Activated T-helper 1 cell treated with Interleukin-2 at 50 U/mL for 16 hours (primary cell): Measurements from ENCODE around the gene MAST4.

ENCODE experiments used
- DNase-seq: peaks from one replicate; pipeline ENCODE4 v3.0.0-alpha.2; 2020; ENCODE audit warnings: low read depth

The MAST4 gene

GRCh38 chr5:66876266-66876807 lies 280.1 kb downstream of the MAST4 start:
- DNase-seq, result no peak

- DNase-seq, result no peak
These were observed 281.6 kb downstream of the MAST4 start for GRCh38 chr5:66877843-66878242.

- DNase-seq, result no peak
These were observed 284.2 kb downstream of the MAST4 start for GRCh38 chr5:66880401-66880800.

GRCh38 chr5:66881480-66882161 lies 285.4 kb downstream of the MAST4 start:
- no peak for DNase-seq

GRCh38 chr5:66882606-66883227 lies 286.5 kb downstream of the MAST4 start:
- no peak for DNase-seq

- no peak for DNase-seq
These were observed 288.5 kb downstream of the MAST4 start for GRCh38 chr5:66884564-66885243.

- DNase-seq, result no peak
These were observed 290.7 kb downstream of the MAST4 start for GRCh38 chr5:66886941-66887340.

GRCh38 chr5:66888613-66889012 lies 292.4 kb downstream of the MAST4 start:
- no peak for DNase-seq

- no peak for DNase-seq
These were observed 292.9 kb downstream of the MAST4 start for GRCh38 chr5:66889056-66889455.

- DNase-seq, result no peak
These were observed 293.3 kb downstream of the MAST4 start for GRCh38 chr5:66889524-66889923.

GRCh38 chr5:66891184-66891925 lies 295.2 kb downstream of the MAST4 start:
- no peak for DNase-seq

GRCh38 chr5:66892716-66893115 lies 296.5 kb downstream of the MAST4 start:
- no peak for DNase-seq

- DNase-seq, result no peak
These were observed 298.5 kb downstream of the MAST4 start for GRCh38 chr5:66894480-66895240.

GRCh38 chr5:66896171-66896570 lies 300.0 kb downstream of the MAST4 start:
- no peak for DNase-seq

- no peak for DNase-seq
These were observed 301.2 kb downstream of the MAST4 start for GRCh38 chr5:66897356-66897755.

GRCh38 chr5:66898241-66898995 lies 302.2 kb downstream of the MAST4 start:
- DNase-seq, result no peak

GRCh38 chr5:66903218-66903617 lies 307.0 kb downstream of the MAST4 start:
- DNase-seq, result no peak

GRCh38 chr5:66903709-66904108 lies 307.5 kb downstream of the MAST4 start:
- DNase-seq, result no peak

GRCh38 chr5:66904189-66904588 lies 308.0 kb downstream of the MAST4 start:
- no peak for DNase-seq

- DNase-seq, result no peak
These were observed 309.8 kb downstream of the MAST4 start for GRCh38 chr5:66906021-66906420.

GRCh38 chr5:66908230-66908629 lies 312.0 kb downstream of the MAST4 start:
- DNase-seq, result no peak
